Measurements from ENCODE around the gene TBL1Y.

GRCh38 chrY:6949947-6950346 is 39.5 kb downstream of the TBL1Y start:
- TF ChIP-seq POLR2A (IDR thresholded peaks at IDR 0.05; ENCODE audit: low read depth, low read length) (no peak), TAF1 (IDR thresholded peaks at IDR 0.05; ENCODE audit: borderline replicate concordance, low read depth, low read length) (no peak)

Measured in GM12892 (cell line).